Neural progenitor cell (in vitro differentiated cells): ENCODE results near the gene CLDN15.

Experiments used
- EZH2 ChIP-seq: fragments of 200-600 bp; sonication (generic); IDR thresholded peaks from 2 replicates; pipeline ENCODE4 v1.6.1; 2017; ENCODE audit warnings: antibody characterized with exemption, mild to moderate bottlenecking, moderate library complexity
- TF ChIP-seq, protein P1 (sequence below): fragments of 200-600 bp; sonication (generic); IDR thresholded peaks from 2 replicates; pipeline ENCODE4 v1.5.1; 2017; ENCODE audit warnings: antibody characterized with exemption, mild to moderate bottlenecking

DNA sequence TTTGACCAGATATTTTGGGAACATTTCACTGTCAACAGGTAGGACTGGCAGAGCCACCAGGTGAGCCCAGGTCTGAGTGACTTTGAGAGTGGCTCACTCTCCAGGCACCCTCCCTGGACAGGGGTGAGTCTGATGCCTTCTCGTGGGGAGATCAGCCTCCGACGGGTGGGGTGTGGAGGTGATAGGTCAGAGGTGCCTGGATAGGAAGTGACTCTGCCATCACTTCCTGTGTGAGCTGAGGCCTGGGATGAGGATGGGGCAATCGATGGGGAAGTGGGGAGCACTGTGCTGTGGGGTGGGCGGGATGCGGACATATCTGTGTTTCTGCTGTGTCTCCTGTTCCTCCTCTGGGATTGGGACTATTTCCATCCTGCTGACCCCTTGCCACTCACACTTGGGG is 49.4 kb upstream of the CLDN15 start:
- TF ChIP-seq EZH2 = no peak
- TF ChIP-seq, protein P1, sequence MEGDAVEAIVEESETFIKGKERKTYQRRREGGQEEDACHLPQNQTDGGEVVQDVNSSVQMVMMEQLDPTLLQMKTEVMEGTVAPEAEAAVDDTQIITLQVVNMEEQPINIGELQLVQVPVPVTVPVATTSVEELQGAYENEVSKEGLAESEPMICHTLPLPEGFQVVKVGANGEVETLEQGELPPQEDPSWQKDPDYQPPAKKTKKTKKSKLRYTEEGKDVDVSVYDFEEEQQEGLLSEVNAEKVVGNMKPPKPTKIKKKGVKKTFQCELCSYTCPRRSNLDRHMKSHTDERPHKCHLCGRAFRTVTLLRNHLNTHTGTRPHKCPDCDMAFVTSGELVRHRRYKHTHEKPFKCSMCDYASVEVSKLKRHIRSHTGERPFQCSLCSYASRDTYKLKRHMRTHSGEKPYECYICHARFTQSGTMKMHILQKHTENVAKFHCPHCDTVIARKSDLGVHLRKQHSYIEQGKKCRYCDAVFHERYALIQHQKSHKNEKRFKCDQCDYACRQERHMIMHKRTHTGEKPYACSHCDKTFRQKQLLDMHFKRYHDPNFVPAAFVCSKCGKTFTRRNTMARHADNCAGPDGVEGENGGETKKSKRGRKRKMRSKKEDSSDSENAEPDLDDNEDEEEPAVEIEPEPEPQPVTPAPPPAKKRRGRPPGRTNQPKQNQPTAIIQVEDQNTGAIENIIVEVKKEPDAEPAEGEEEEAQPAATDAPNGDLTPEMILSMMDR = no peak
